IMR-90 (cell line): Measurements from ENCODE around the gene ANK3. TPM values are rescaled to one million over a fixed set of nuclear protein-coding genes. Genes with fewer than 3 reads are reported as not detected.
A peak's percentile ranks its signal among the peaks of the same experiment; 100 is the strongest.

Experiments
- ATAC-seq: fragments of 200-7000 bp; cut with Tn5 transposase; 2 replicates; pipeline ENCODE4 v1.9.1; 2020; ENCODE audit warnings: low read depth, mild to moderate bottlenecking, moderate library complexity
- BruUV-seq: library from RNA; stranded (reverse); fragments of 400-500 nt; replicated peaks from 2 replicates; lab custom pipeline; 2021; lab: Mats Ljungman, UMichigan
- CTCF ChIA-PET: fragments of 300-600 bp; formaldehyde crosslinking; extraction: SDS; loops from one replicate; lab custom pipeline; 2021; ENCODE audit warnings: antibody characterized with exemption; lab: Yijun Ruan, JAX
- POLR2A ChIA-PET: fragments of 300-600 bp; sonication (Branson Sonifier 250); formaldehyde crosslinking; loops from one replicate; lab custom pipeline; 2022; ENCODE audit warnings: antibody characterized with exemption; ENCODE audit not compliant: unreplicated experiment; lab: Charles Lee
- DNase-seq: peaks from one replicate; pipeline ENCODE4 v3.0.0; 2013
- H2AFZ ChIP-seq: replicated peaks from 2 replicates; pipeline ENCODE3; 2013; ENCODE audit warnings: low read length, mild to moderate bottlenecking; ENCODE audit not compliant: poor library complexity
- H2AK5ac ChIP-seq: 2 replicates; pipeline ENCODE4 v1.6.1; 2013; ENCODE audit warnings: low read depth, low read length, inconsistent platforms
- H2AK9ac ChIP-seq: replicated peaks from 2 replicates; pipeline ENCODE3; 2013; ENCODE audit warnings: mild to moderate bottlenecking, low read depth, low read length, moderate library complexity; ENCODE audit not compliant: poor library complexity
- H2BK120ac ChIP-seq: 2 replicates; pipeline ENCODE4 v1.6.1; 2013; ENCODE audit warnings: low read depth, low read length, inconsistent platforms
- H2BK15ac ChIP-seq: 3 replicates; pipeline ENCODE4 v1.6.1; 2013; ENCODE audit warnings: low read depth, low read length, inconsistent platforms
- H2BK20ac ChIP-seq: 2 replicates; pipeline ENCODE4 v1.6.1; 2013; ENCODE audit warnings: low read depth, mild to moderate bottlenecking, inconsistent platforms, low read length, moderate library complexity
- H2BK5ac ChIP-seq: 2 replicates; pipeline ENCODE4 v1.6.1; 2013; ENCODE audit warnings: mild to moderate bottlenecking, low read depth, low read length, inconsistent platforms; ENCODE audit not compliant: poor library complexity, severe bottlenecking
- H3K14ac ChIP-seq: replicated peaks from 2 replicates; pipeline ENCODE4 v1.6.1; 2013; ENCODE audit warnings: low read depth, low read length, inconsistent platforms
- H3K18ac ChIP-seq: 2 replicates; pipeline ENCODE4 v1.6.1; 2013; ENCODE audit warnings: low read depth, low read length, control low read depth
- H3K23ac ChIP-seq: 2 replicates; pipeline ENCODE4 v1.6.1; 2013; ENCODE audit warnings: low read depth, low read length, inconsistent platforms
- H3K27ac ChIP-seq: 2 replicates; pipeline ENCODE4 v1.5.1; 2013; ENCODE audit warnings: mild to moderate bottlenecking, control low read depth, low read length; ENCODE audit not compliant: insufficient read depth
- H3K27me3 ChIP-seq: 2 replicates; pipeline ENCODE4 v1.6.1; 2013; ENCODE audit warnings: low read length; ENCODE audit not compliant: control insufficient read depth, insufficient read depth
- H3K36me3 ChIP-seq: 2 replicates; pipeline ENCODE4 v1.6.1; 2013; ENCODE audit warnings: low read length, mixed read lengths; ENCODE audit not compliant: control insufficient read depth, insufficient read depth
- H3K4ac ChIP-seq: 2 replicates; pipeline ENCODE4 v1.6.1; 2013; ENCODE audit warnings: low read depth, low read length, inconsistent platforms
- H3K4me1 ChIP-seq: 2 replicates; pipeline ENCODE4 v1.6.1; 2013; ENCODE audit warnings: low read length, mixed read lengths; ENCODE audit not compliant: control insufficient read depth, insufficient read depth
- H3K4me2 ChIP-seq: 2 replicates; pipeline ENCODE4 v1.6.1; 2013; ENCODE audit warnings: low read depth, mild to moderate bottlenecking, control low read depth, low read length, moderate library complexity
- H3K4me3 ChIP-seq: 2 replicates; pipeline ENCODE4 v1.5.1; 2013; ENCODE audit warnings: low read depth, mild to moderate bottlenecking, control low read depth, low read length, moderate library complexity; ENCODE audit not compliant: insufficient read depth
- H3K56ac ChIP-seq: 2 replicates; pipeline ENCODE4 v1.6.1; 2013; ENCODE audit warnings: low read length, inconsistent platforms; ENCODE audit not compliant: insufficient read depth; ENCODE audit errors: extremely low read depth
- H3K79me1 ChIP-seq, 2 experiments: 2 replicates each; pipeline ENCODE4 v1.6.1; 2013; ENCODE audit warnings: low read length in 2 of 2, inconsistent platforms in 1 of 2, low read depth in 1 of 2
- H3K9ac ChIP-seq: 2 replicates; pipeline ENCODE4 v1.6.1; 2013; ENCODE audit warnings: low read depth, low read length, control low read depth
- H3K9me1 ChIP-seq: 2 replicates; pipeline ENCODE4 v1.6.1; 2013; ENCODE audit warnings: low read length, inconsistent platforms; ENCODE audit not compliant: insufficient read depth
- H3K9me3 ChIP-seq: 2 replicates; pipeline ENCODE4 v1.6.1; 2013; ENCODE audit warnings: low read length; ENCODE audit not compliant: control insufficient read depth, insufficient read depth
- H4K20me1 ChIP-seq: 2 replicates; pipeline ENCODE4 v1.6.1; 2013; ENCODE audit warnings: low read length, inconsistent platforms; ENCODE audit not compliant: insufficient read depth
- H4K5ac ChIP-seq: 2 replicates; pipeline ENCODE4 v1.6.1; 2013; ENCODE audit warnings: mild to moderate bottlenecking, low read depth, low read length, control low read depth
- H4K8ac ChIP-seq, 2 experiments: 2 replicates each; pipeline ENCODE4 v1.6.1; 2013; ENCODE audit warnings: low read depth in 2 of 2, low read length in 2 of 2, control low read depth in 1 of 2, inconsistent platforms in 1 of 2
- H4K91ac ChIP-seq: 2 replicates; pipeline ENCODE4 v1.6.1; 2013; ENCODE audit warnings: low read depth, low read length, inconsistent platforms; ENCODE audit not compliant: insufficient read depth
- BHLHE40 ChIP-seq: fragments of 150-350 bp; IDR thresholded peaks from 2 replicates; pipeline ENCODE4 v1.6.1; 2016; ENCODE audit warnings: mild to moderate bottlenecking, low read depth, low read length
- CEBPB ChIP-seq: IDR thresholded peaks from 2 replicates; pipeline ENCODE4 v1.6.1; 2012; ENCODE audit warnings: low read depth, low read length, improper control_type of control experiment
- CHD1 ChIP-seq: IDR thresholded peaks from 2 replicates; pipeline ENCODE4 v1.6.1; 2012; ENCODE audit warnings: low read depth, low read length, improper control_type of control experiment
- FOS ChIP-seq: fragments of 150-350 bp; IDR thresholded peaks from 2 replicates; pipeline ENCODE4 v1.6.1; 2016; ENCODE audit warnings: low read depth, low read length
- MAFK ChIP-seq: IDR thresholded peaks from 2 replicates; pipeline ENCODE4 v1.6.1; 2012; ENCODE audit warnings: low read depth, low read length, improper control_type of control experiment
- MXI1 ChIP-seq: IDR thresholded peaks from 2 replicates; pipeline ENCODE4 v1.6.1; 2012; ENCODE audit warnings: low read depth, mild to moderate bottlenecking, low read length, moderate library complexity, borderline replicate concordance
- NFE2L2 ChIP-seq: fragments of 150-350 bp; IDR thresholded peaks from 2 replicates; pipeline ENCODE4 v1.6.1; 2016; ENCODE audit warnings: low read depth, mild to moderate bottlenecking, low read length
- POLR2A ChIP-seq: IDR thresholded peaks from 2 replicates; pipeline ENCODE4 v1.6.1; 2012; ENCODE audit warnings: mild to moderate bottlenecking, low read depth, low read length
- RAD21 ChIP-seq: IDR thresholded peaks from 2 replicates; pipeline ENCODE4 v1.6.1; 2012; ENCODE audit warnings: low read length, improper control_type of control experiment
- RCOR1 ChIP-seq: IDR thresholded peaks from 2 replicates; pipeline ENCODE4 v1.6.1; 2012; ENCODE audit warnings: mild to moderate bottlenecking, low read length, improper control_type of control experiment; ENCODE audit not compliant: insufficient replicate concordance
- RFX5 ChIP-seq: IDR thresholded peaks from 2 replicates; pipeline ENCODE4 v1.8.0; 2012; ENCODE audit warnings: low read depth, mild to moderate bottlenecking, low read length, moderate library complexity
- SMC3 ChIP-seq: fragments of 150-350 bp; IDR thresholded peaks from 2 replicates; pipeline ENCODE4 v1.6.1; 2016; ENCODE audit warnings: low read depth, mild to moderate bottlenecking, antibody characterized with exemption, low read length, moderate library complexity
- WGBS, 2 experiments: methylation state at CpG; one replicate each; pipeline versions ENCODE4 v1.1.5 to v1.1.7; 2013; ENCODE audit warnings: missing lambda C conversion rate in 2 of 2; ENCODE audit not compliant: insufficient read length in 1 of 2; ENCODE audit errors: extremely low coverage in 2 of 2; 5-methylcytosine and 5-hydroxymethylcytosine counted together
- dilution Hi-C: fragments of 300-500 bp; cut with HindIII; formaldehyde crosslinking; loops from one replicate; pipeline ENCODE4 v1.14.3; 2018; ENCODE audit warnings: low sequenced_read_pairs; ENCODE audit not compliant: unreplicated experiment
- in situ Hi-C: fragments of 300-500 bp; cut with MboI; formaldehyde crosslinking; loops from 3 replicates; pipeline ENCODE4 v1.14.3; 2019; ENCODE audit warnings: low sequenced_read_pairs, inconsistent platforms, mixed read lengths
- intact Hi-C: fragments of 100-400 bp; cut with micrococcal nuclease; formaldehyde crosslinking; loops from 2 replicates; pipeline ENCODE4 v1.10.0; 2022
- polyA plus RNA-seq, 3 experiments: library from polyadenylated mRNA; depleted of rRNA; stranded (reverse); fragments of >200 nt; gene quantifications; 2 replicates each; pipeline ENCODE4 v1.2.3, GENCODE V29; 2012; ENCODE audit warnings: low replicate concordance in 1 of 3
- total RNA-seq: library from RNA; depleted of rRNA; stranded (reverse); fragments of >200 nt; gene quantifications from 2 replicates; pipeline ENCODE4 v1.2.3, GENCODE V29; 2012
- TF ChIP-seq, protein P1 (sequence below): conservative IDR thresholded peaks from 2 replicates; pipeline ENCODE4 v1.5.1; 2012; ENCODE audit warnings: mild to moderate bottlenecking, low read depth, low read length, improper control_type of control experiment
- TF ChIP-seq, protein P2 (sequence below): fragments of 150-350 bp; IDR thresholded peaks from 2 replicates; pipeline ENCODE4 v1.6.1; 2016; ENCODE audit warnings: low read depth, mild to moderate bottlenecking, low read length, moderate library complexity, borderline replicate concordance
- TF ChIP-seq, protein P3 (sequence below): fragments of 150-350 bp; IDR thresholded peaks from 2 replicates; pipeline ENCODE4 v1.6.1; 2017; ENCODE audit warnings: mild to moderate bottlenecking, antibody characterized with exemption, low read length, low read depth

Gene ANK3
- total and polyA plus RNA-seq, 2 of the 4 experiments (the other 2 are of a cell fraction): 0.63 to 1.8 TPM

DNA sequence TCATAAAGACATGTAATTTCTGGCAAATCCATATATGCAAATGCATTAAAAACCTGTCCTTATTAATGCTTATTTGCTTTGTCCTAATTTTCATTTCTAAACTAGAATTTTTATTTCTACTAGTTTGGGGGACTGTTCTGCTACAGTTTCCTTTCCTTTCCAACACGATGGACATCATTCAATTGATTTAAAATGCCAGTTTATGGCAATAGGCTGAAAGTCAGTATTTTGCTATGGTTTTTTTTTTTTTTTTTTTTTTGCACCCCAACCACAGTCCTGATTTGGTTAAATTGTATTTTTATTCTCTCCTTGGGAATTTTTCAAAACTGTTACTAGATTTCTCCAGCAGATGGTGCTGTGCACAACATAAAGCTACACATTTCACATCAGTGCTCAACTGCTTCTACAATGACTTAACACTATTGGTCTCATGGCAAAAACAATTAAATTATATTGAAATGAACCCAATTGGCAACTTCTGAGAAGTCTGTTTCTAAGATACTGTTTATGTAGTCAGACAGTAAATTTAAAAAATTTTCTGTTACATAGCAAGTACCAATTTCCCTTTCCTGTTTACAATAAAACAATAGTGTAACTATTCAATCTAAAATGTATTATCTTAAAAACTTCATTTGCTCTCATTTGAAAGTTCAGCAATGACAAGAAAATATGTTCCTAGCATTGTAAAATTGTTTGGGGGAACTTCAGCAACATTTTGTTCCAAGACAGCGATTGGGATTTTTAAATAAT lies 289.5 kb downstream of the ANK3 start:
- peak; percentile 63 for DNase-seq
- H3K27me3 ChIP-seq: peaks cover 1% of the 10 kb centered on the region; the same call in 1 of the 2 replicates
- no peak overlapping the region for H2AK9ac ChIP-seq
- H4K91ac ChIP-seq: no peak overlapping the region
- H3K9ac ChIP-seq: no peak overlapping the region
- H2BK15ac ChIP-seq: no peak overlapping the region
- H3K4me3 ChIP-seq: no peak overlapping the region
- no peak overlapping the region for H2AFZ ChIP-seq
- H3K9me1 ChIP-seq: no peaks in the 10 kb centered on the region
- intact Hi-C loops: loop anchor here (1.0 to 2.0 kb wide), 4 partner anchors 108 to 547 kb away; no protein-coding TSS in a partner anchor
- POLR2A ChIA-PET: no interaction called here
- no peaks in the 10 kb centered on the region for H3K36me3 ChIP-seq
- CTCF ChIA-PET: interaction anchor here (0.6 to 1.5 kb wide), 7 partner anchors 15 to 335 kb away, joined by 3 read pairs; no protein-coding TSS in a partner anchor
- in situ Hi-C loops: loop anchor here (5.0 to 25.0 kb wide), 3 partner anchors 107 to 537 kb away; no protein-coding TSS in a partner anchor
- no peak overlapping the region for H3K14ac ChIP-seq
- no TSS peak for BruUV-seq
- ATAC-seq: peak; percentile 63
- H4K20me1 ChIP-seq: no peaks in the 10 kb centered on the region
- H3K23ac ChIP-seq: no peak overlapping the region
- H2BK20ac ChIP-seq: no peak overlapping the region
- no peak overlapping the region for H3K18ac ChIP-seq
- H2BK120ac ChIP-seq: no peak overlapping the region
- H2BK5ac ChIP-seq: no peak overlapping the region
- peaks cover 1% of the 10 kb centered on the region; the same call in 1 of the 2 replicates for H3K4me1 ChIP-seq
- H3K4me2 ChIP-seq: no peak overlapping the region
- H2AK5ac ChIP-seq: no peak overlapping the region
- dilution Hi-C loops: no loop called here
- H3K79me1 ChIP-seq: no peaks in the 10 kb centered on the region
- WGBS, 2 experiments: no CpG with 5 or more reads among the region's 2 CpGs
- H3K4ac ChIP-seq: no peak overlapping the region
- H3K27ac ChIP-seq: no peak overlapping the region
- H3K56ac ChIP-seq: no peak overlapping the region
- no peaks in the 10 kb centered on the region for H3K9me3 ChIP-seq
- H4K8ac ChIP-seq: no peak overlapping the region
- H4K5ac ChIP-seq: no peak overlapping the region
- TF ChIP-seq RAD21 (peak; percentile 73), POLR2A (no peak), RCOR1 (no peak), RFX5 (no peak), SMC3 (peak; percentile 79), FOS (no peak), MXI1 (no peak), NFE2L2 (no peak), CHD1 (no peak), BHLHE40 (no peak), MAFK (no peak), CEBPB (no peak)
- TF ChIP-seq, protein P1, sequence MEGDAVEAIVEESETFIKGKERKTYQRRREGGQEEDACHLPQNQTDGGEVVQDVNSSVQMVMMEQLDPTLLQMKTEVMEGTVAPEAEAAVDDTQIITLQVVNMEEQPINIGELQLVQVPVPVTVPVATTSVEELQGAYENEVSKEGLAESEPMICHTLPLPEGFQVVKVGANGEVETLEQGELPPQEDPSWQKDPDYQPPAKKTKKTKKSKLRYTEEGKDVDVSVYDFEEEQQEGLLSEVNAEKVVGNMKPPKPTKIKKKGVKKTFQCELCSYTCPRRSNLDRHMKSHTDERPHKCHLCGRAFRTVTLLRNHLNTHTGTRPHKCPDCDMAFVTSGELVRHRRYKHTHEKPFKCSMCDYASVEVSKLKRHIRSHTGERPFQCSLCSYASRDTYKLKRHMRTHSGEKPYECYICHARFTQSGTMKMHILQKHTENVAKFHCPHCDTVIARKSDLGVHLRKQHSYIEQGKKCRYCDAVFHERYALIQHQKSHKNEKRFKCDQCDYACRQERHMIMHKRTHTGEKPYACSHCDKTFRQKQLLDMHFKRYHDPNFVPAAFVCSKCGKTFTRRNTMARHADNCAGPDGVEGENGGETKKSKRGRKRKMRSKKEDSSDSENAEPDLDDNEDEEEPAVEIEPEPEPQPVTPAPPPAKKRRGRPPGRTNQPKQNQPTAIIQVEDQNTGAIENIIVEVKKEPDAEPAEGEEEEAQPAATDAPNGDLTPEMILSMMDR: peak; percentile 69
- TF ChIP-seq, protein P2, sequence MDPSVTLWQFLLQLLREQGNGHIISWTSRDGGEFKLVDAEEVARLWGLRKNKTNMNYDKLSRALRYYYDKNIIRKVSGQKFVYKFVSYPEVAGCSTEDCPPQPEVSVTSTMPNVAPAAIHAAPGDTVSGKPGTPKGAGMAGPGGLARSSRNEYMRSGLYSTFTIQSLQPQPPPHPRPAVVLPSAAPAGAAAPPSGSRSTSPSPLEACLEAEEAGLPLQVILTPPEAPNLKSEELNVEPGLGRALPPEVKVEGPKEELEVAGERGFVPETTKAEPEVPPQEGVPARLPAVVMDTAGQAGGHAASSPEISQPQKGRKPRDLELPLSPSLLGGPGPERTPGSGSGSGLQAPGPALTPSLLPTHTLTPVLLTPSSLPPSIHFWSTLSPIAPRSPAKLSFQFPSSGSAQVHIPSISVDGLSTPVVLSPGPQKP: no peak
- TF ChIP-seq, protein P3, sequence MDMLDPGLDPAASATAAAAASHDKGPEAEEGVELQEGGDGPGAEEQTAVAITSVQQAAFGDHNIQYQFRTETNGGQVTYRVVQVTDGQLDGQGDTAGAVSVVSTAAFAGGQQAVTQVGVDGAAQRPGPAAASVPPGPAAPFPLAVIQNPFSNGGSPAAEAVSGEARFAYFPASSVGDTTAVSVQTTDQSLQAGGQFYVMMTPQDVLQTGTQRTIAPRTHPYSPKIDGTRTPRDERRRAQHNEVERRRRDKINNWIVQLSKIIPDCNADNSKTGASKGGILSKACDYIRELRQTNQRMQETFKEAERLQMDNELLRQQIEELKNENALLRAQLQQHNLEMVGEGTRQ: no peak
